Liver (tissue), 3 donors: ENCODE results near the gene OR5D13.

Experiments used
- CTCF ChIP-seq: fragments of 150-350 bp; IDR thresholded peaks from 2 replicates; pipeline ENCODE4 v1.5.1; 2017; ENCODE audit warnings: improper control_type of control experiment, low read depth, low read length; ENCODE audit not compliant: missing input control
- EGR1 ChIP-seq, 2 donors: IDR thresholded peaks; 2 replicates each; pipeline ENCODE4 v1.6.1; 2016 to 2018; ENCODE audit warnings: antibody characterized with exemption in 2 of 2, low read depth in 2 of 2
- FOXA1 ChIP-seq: IDR thresholded peaks from 2 replicates; pipeline ENCODE4 v1.6.1; 2016; ENCODE audit warnings: antibody characterized with exemption
- GABPA ChIP-seq, 2 donors: IDR thresholded peaks in 1 of 2; conservative IDR thresholded peaks in 1 of 2; 2 replicates each; pipeline ENCODE4 v1.6.1; 2016; ENCODE audit warnings: antibody characterized with exemption in 2 of 2, mild to moderate bottlenecking in 1 of 2, moderate library complexity in 1 of 2
- HNF4A ChIP-seq, 2 donors: conservative IDR thresholded peaks; 2 replicates each; pipeline ENCODE4 v1.6.1; 2016; ENCODE audit warnings: antibody characterized with exemption in 2 of 2, mild to moderate bottlenecking in 2 of 2
- JUND ChIP-seq, 2 donors: IDR thresholded peaks; 2 replicates each; pipeline ENCODE4 v1.6.1; 2016; ENCODE audit warnings: antibody characterized with exemption in 2 of 2
- RAD21 ChIP-seq, 2 donors: IDR thresholded peaks; 2 replicates each; pipeline ENCODE4 v1.6.1; 2016; ENCODE audit warnings: antibody characterized with exemption in 2 of 2, mild to moderate bottlenecking in 2 of 2
- REST ChIP-seq: IDR thresholded peaks from 2 replicates; pipeline ENCODE4 v1.6.1; 2016; ENCODE audit warnings: antibody characterized with exemption, mild to moderate bottlenecking
- RXRA ChIP-seq, 2 donors: IDR thresholded peaks; 2 replicates each; pipeline ENCODE4 v1.6.1; 2017 to 2018; ENCODE audit warnings: antibody characterized with exemption in 2 of 2, mild to moderate bottlenecking in 1 of 2
- SP1 ChIP-seq: IDR thresholded peaks from 2 replicates; pipeline ENCODE4 v1.6.1; 2018; ENCODE audit warnings: antibody characterized with exemption, mild to moderate bottlenecking
- TAF1 ChIP-seq: conservative IDR thresholded peaks from 2 replicates; pipeline ENCODE4 v1.6.1; 2016; ENCODE audit warnings: antibody characterized with exemption, mild to moderate bottlenecking
- YY1 ChIP-seq: IDR thresholded peaks from 2 replicates; pipeline ENCODE4 v1.6.1; 2016; ENCODE audit warnings: antibody characterized with exemption, mild to moderate bottlenecking
- ZBTB33 ChIP-seq: IDR thresholded peaks from 2 replicates; pipeline ENCODE4 v1.6.1; 2016; ENCODE audit warnings: antibody characterized with exemption
- TF ChIP-seq, protein P1 (sequence below): IDR thresholded peaks from 2 replicates; pipeline ENCODE4 v1.6.1; 2016; ENCODE audit warnings: antibody characterized with exemption
- donor health status: healthy.
- donor health status: healthy.

GRCh38 chr11:55793321-55793720 lies 20.1 kb downstream of the OR5D13 start:
- TF ChIP-seq CTCF: no peak
- TF ChIP-seq, protein P1, sequence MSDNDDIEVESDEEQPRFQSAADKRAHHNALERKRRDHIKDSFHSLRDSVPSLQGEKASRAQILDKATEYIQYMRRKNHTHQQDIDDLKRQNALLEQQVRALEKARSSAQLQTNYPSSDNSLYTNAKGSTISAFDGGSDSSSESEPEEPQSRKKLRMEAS: no peak
- no peak for TF ChIP-seq REST
- no peak for TF ChIP-seq RXRA (IDR thresholded peaks at IDR 0.05)
- no peak for TF ChIP-seq EGR1 (IDR thresholded peaks at IDR 0.05; ENCODE audit: low read depth in 2 of 2)
- no peak for TF ChIP-seq JUND (IDR thresholded peaks at IDR 0.05)
- TF ChIP-seq RAD21 (IDR thresholded peaks at IDR 0.05): no peak
- no peak for TF ChIP-seq TAF1
- no peak for TF ChIP-seq HNF4A (conservative IDR thresholded peaks at IDR 0.05)
- no peak for TF ChIP-seq GABPA (IDR thresholded peaks at IDR 0.05 in 1 of 2, conservative IDR thresholded peaks at IDR 0.05 in 1 of 2)
- TF ChIP-seq ZBTB33: no peak
- TF ChIP-seq YY1: no peak
- TF ChIP-seq SP1: no peak
- TF ChIP-seq FOXA1: no peak
